ENCODE results near the gene CCSER1.
"Not testable (repeated sequence)": the region's sequence is repeated elsewhere in the genome, so short reads cannot be mapped to it uniquely, and the experiment has no call there.

Gene CCSER1

GRCh38 chr4:91198951-91199350 lies 1071.8 kb downstream of the CCSER1 start:
- no peak for TF ChIP-seq CTCF (IDR thresholded peaks at IDR 0.05; ENCODE audit: control extremely low read depth, extremely low read depth, low read depth, missing control alignments)
- CTCF ChIA-PET, result no interaction called here
- DNase-seq (ENCODE audit: extremely low spot score), result no peak
- POLR2A ChIA-PET, result no interaction called here

GRCh38 chr4:91207535-91207934 lies 1080.3 kb downstream of the CCSER1 start:
- DNase-seq (ENCODE audit: extremely low spot score), result no peak
- CTCF ChIA-PET, result no interaction called here

GRCh38 chr4:91212211-91212610 lies 1085.0 kb downstream of the CCSER1 start:
- TF ChIP-seq CTCF (IDR thresholded peaks at IDR 0.05; ENCODE audit: control extremely low read depth, extremely low read depth, low read depth, missing control alignments), result no peak
- CTCF ChIA-PET, result no interaction called here
- POLR2A ChIA-PET, result no interaction called here
- DNase-seq (ENCODE audit: extremely low spot score), result no peak

More at GRCh38 chr4:91207535-91207934, 1080.3 kb downstream of the CCSER1 start:
- POLR2A ChIA-PET, result no interaction called here
- TF ChIP-seq CTCF (IDR thresholded peaks at IDR 0.05; ENCODE audit: control extremely low read depth, extremely low read depth, low read depth, missing control alignments), result no peak

- DNase-seq (ENCODE audit: extremely low spot score); POLR2A ChIA-PET; CTCF ChIA-PET: not testable (repeated sequence)
Observed at GRCh38 chr4:91217831-91218403, 1090.7 kb downstream of the CCSER1 start.

GRCh38 chr4:91220315-91220714 lies 1093.1 kb downstream of the CCSER1 start:
- DNase-seq (ENCODE audit: extremely low spot score), result no peak
- POLR2A ChIA-PET, result no interaction called here
- CTCF ChIA-PET, result no interaction called here
- TF ChIP-seq CTCF (IDR thresholded peaks at IDR 0.05; ENCODE audit: control extremely low read depth, extremely low read depth, low read depth, missing control alignments), result no peak

GRCh38 chr4:91222014-91222413 lies 1094.8 kb downstream of the CCSER1 start:
- CTCF ChIA-PET, result no interaction called here
- DNase-seq (ENCODE audit: extremely low spot score), result no peak
- POLR2A ChIA-PET, result no interaction called here
- TF ChIP-seq CTCF (IDR thresholded peaks at IDR 0.05; ENCODE audit: control extremely low read depth, extremely low read depth, low read depth, missing control alignments), result no peak

- no peak for DNase-seq (ENCODE audit: extremely low spot score)
- CTCF ChIA-PET, result no interaction called here
- POLR2A ChIA-PET, result no interaction called here
- TF ChIP-seq CTCF (IDR thresholded peaks at IDR 0.05; ENCODE audit: control extremely low read depth, extremely low read depth, low read depth, missing control alignments), result no peak
Observed at GRCh38 chr4:91226867-91227266, 1099.7 kb downstream of the CCSER1 start.
